NCI-H345 treated with DMSO at 0.1 percent for 48 hours (cell line): Measurements from ENCODE around the gene MAST3.
A peak's percentile ranks its signal among the peaks of the same experiment; 100 is the strongest.
"Not testable (repeated sequence)": the region's sequence is repeated elsewhere in the genome, so short reads cannot be mapped to it uniquely, and the experiment has no call there.

Source experiments
- DNase-seq: peaks from one replicate; lab custom pipeline; 2025; ENCODE audit not compliant: unreplicated experiment; lab: John Stamatoyannopoulos, UW

The MAST3 gene

DNA sequence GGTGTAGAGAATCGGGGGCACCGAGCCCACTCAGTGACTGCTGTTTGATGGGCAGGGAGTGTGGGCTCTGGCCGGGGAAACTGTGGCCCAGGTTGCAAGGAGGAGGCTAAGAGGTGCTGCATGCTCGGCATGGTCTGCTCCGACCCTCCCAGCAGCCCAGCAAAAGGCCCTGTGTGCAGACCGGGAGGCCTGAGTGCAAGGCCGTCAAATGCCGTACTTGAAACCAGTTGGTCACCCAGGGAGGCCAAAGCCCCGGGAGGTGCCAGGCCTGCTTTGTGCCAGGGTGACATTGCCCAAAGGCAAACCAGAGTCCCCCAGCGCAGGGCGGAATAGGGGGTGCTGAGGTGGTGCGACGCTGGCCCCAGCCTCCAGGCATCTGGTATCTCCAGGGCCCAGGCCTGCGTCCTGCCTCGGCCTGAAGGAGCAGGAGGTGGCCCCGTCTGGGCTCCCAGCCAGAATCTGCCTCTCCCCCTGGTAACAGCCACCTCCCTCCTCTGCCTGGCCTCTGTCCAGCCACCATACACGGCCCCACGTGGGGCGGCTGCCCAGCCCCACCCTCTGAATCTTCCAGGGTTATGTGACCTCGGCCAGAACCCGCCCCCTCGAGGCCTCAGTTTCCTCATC is 59.4 kb downstream of the MAST3 start:
- DNase-seq, result peak; percentile 46

DNA sequence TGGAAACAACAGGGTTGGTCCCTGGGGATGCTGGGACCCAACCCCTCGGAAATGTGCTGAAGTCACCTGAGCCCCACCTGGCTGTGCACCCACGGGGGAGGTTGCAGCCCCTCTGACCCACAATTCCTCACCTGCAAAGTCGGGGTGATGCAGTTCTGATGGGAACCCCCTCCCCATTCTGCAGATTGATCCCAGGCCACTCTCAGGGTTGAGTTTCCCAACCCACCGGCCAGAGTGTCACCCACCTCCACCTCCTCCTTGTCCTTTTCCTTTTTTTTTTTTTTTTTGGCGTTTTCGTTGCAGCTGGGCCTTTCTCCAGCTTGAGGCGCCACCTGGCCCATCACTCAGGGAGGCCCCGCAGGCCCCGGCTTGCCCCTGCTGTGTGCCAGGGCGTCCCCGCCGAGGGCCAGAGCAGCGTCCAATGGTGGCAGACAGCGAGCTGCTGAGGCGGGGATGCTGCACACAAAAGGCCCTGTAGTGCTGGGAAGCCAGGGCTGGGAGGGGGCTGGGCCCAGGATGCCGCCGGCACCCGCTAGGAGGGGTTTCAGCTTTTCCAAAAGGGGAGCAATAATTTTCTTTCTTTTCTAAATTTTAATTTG is 60.0 kb downstream of the MAST3 start:
- DNase-seq, result peak; percentile 55

DNA sequence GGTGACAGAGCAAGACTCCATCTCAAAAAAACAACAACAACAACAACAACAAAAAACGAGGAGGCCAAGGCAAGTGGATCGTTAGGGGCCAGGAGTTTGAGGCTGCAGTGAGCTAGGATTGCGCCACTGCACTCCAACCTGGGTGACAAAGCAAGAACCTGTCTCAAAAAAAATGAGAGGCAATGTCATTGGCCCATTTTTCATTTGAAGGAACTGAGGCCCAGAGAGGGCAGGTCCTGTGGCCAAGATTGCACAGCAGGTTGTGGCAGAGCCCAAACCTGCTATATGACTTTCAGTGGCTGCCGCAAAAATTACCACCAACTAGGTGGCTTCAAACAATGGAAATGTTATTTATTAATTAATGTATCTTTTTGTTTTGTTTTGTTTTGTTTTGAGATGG is 60.9 kb downstream of the MAST3 start:
- no peak for DNase-seq

DNA sequence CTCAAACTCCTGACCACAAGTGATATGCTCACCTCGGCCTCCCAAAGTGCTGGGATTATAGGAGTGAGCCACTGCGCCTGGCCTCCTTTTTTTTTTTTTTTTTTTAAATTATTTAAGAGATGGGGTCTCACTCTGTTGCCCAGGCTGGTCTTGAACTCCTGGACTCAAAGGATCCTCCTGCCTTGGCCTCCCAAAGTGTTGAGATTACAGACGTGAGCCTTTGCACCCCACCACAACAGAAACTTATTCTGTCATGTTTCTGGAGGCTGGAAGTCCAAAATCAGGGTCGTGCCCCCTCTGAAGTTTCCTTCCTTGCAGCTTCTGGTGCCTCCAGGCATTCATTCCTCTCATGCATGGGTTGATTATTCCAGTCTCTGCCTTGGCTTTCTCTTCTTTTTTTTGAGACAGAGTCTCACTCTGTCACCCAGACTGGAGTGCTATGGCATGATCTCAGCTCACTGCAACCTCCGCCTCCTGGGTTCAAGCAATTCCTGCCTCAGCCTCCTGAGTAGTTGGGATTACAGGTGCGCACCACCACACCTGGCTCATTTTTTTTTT is 61.6 kb downstream of the MAST3 start:
- not testable (repeated sequence) for DNase-seq

DNA sequence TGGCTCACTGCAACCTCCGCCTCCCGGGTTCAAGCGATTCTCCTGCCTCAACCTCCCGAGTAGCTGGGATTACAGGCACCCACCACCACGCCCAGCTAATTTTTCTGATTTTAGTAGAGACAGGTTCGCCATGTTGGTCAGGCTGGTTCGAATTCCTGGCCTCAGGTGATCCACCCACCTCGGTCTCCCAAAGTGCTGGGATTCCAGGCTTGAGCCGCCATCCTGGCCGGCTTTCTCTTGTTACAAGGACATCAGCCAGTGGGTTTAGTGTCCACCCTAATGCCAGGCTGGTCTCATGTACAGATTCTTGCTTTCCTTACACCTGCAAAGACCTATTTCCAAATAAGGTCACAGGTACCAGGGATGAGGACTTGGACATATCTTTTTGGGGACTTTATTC is 62.2 kb downstream of the MAST3 start:
- no peak for DNase-seq

DNA sequence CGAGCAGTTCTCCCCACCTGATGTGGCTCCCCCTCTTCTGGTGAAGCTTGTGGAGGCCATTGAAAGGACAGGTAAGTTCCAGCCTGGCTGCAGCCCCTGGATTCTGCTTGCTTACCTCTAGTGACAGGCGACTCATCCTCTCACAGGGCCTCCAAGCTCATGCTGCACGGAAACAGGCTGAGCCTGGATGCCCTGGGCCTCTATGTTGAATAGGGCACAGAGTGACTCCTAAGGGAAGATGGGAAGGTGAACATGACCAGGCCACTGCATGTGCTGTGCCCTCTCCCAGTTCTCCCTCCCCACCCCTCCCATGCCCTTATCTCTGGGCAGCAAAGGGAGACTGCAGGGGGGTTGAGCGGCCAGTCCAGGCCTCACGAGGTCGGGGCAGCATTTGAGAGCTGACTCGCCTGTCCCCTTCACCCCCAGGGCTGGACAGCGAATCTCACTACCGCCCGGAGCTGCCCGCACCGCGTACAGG is 63.0 kb downstream of the MAST3 start:
- no peak for DNase-seq

DNA sequence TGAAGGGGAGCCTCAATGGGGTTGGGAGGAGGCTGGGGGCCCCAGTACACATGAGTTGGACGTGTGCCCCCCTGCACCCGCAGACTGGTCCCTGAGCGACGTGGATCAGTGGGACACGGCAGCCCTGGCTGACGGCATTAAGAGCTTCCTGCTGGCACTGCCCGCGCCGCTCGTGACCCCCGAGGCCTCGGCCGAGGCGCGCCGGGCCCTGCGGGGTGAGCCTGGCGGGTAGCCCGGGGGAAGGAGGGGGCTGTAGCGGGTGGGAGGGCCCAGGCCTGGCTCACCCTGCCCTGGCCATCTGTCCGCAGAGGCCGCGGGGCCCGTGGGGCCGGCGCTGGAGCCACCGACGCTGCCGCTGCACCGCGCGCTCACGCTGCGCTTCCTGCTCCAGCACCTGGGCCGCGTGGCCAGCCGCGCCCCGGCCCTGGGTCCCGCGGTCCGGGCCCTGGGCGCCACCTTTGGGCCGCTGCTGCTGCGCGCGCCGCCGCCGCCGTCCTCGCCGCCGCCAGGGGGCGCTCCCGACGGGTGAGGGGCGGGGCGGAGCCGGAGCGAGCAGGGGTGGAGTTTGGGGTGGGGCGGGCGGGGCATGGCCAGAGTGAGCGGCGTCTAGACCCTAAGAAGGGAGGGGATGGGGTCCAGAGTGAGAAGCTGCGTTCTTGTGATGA is 63.5 kb downstream of the MAST3 start:
- DNase-seq, result no peak

DNA sequence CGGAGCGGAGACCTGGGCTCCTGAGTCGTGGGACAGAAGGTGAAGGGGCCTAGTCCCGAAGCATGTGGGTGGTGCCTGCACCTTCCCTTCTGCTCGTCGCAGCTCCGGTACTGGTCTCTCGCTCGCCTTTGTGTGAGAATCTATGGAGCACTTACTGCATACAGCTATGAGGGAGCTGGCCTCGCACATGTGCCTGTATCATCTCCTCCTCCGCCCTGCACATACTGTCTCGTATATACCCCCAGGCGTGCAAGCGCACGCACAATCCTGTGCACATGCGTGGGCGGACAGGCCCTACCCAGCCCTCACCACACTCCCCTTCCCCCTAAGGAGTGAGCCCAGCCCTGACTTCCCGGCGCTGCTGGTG is 64.0 kb downstream of the MAST3 start:
- no peak for DNase-seq

DNA sequence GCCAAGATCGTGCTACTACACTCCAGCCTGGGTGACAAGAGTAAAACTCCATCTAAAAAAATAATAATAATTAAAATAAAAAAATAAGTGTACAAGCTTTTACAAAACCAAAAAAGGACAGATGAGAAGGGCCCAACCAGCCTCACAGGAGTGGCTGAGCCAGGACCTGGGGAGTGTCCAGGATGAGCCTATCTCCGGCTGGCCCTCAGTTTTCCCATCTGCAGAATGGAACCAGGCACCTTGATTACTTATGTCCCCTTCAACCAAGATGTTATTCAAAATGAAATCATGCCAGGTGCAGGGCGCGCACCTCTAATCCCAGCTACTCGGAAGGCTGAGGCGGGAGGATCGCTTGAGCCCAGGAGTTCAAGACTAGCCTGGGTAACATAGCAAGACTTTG is 66.5 kb downstream of the MAST3 start:
- DNase-seq, result no peak

DNA sequence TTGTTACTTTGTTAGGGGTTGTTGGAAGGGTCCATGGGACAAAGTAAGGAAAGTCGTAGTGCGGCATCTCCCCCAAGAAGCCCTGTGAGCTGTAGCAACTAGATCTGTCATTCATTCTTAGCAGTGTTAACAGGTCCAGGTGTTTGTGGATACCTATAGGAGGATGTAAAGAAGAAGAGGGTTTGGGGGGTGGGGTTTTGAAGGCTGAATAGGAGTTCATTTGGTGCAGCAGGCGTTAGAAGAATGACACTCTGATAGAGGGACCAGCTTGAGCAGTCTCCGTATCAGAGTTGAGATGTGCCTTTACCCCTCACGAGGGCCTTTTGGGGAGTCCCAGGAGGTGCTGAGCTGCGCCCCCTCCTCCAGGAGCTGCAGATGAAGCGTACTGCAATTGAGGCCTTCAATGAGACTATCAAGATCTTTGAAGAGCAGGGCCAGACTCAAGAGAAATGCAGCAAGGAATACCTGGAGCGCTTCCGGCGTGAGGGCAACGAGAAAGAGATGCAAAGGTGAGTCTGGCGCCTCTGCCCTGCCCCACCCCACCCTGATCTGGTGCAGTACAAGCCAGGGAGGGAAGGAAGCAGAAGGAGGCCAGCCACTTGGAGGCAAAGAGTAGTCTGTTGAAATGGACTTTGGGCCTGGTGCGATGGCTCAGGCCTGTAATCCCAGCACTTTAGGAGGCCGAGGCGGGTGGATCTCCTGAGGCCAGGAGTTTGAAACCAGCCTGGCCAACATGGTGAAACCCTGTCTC is 68.4 kb downstream of the MAST3 start:
- DNase-seq, result no peak

DNA sequence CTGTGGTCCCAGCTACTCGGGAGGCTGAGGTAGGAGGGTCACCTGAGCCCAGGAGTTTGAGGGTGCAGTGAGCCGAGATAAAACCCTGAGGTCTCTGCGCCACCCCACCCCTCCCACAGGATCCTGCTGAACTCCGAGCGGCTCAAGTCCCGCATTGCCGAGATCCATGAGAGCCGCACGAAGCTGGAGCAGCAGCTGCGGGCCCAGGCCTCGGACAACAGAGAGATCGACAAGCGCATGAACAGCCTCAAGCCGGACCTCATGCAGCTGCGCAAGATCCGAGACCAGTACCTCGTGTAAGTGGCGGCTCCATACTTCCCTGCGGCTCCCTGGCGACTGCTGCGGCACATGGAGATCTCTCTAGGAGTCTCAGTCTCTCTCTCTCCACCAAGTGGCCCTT is 69.4 kb downstream of the MAST3 start:
- no peak for DNase-seq

DNA sequence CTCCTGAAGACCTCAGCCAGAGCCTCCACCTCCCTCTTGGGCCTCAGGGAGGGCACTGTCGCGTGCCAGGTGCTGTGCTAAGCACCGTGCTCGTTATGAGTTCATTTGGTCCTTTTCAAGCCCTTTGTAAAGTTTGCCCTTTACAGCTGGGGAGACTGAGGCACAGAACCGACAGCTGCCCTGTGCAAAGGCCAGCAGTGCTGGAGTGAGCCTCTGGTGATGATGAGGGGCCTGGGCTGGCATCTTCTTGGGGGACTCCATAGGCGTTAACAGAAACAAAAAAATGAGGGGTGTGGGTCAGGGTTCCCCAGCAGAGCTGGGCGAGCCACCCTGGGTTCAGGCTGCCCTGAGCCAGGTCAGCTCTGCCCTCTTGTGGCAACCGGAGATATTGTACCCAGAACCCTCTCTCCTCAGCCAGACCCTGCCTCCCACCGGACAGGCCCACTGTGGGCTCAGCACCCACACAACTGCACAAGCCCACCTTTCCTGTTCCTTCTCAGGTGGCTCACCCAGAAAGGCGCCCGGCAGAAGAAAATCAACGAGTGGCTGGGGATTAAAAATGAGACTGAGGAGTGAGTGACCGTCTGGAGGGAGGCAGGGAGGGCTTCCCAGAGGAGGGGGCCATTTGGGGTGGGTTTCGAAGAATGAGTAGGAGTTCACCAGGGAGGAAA is 70.5 kb downstream of the MAST3 start:
- no peak for DNase-seq

DNA sequence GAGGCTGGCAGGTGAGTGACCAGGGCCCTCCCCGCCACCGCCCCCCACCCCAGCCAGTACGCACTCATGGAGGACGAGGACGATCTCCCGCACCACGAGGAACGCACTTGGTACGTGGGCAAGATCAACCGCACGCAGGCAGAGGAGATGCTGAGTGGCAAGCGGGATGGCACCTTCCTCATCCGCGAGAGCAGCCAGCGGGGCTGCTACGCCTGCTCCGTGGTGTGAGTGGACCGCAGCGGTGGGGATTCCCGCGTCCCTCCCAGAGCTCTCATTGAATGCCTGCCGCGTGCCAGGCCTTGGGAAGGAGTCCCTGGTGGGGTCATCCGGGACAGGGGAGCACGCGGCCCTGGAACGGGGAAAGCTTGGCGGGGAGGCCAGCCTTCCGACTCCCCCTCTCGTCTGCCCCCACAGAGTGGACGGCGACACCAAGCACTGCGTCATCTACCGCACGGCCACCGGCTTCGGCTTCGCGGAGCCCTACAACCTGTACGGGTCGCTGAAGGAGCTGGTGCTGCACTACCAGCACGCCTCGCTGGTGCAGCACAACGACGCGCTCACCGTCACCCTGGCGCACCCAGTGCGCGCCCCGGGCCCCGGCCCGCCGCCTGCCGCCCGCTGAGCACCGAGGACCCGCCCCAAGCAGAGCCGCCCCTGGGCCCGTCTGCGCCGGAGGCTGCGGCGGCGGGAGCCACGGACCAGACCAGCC is 71.2 kb downstream of the MAST3 start:
- no peak for DNase-seq

DNA sequence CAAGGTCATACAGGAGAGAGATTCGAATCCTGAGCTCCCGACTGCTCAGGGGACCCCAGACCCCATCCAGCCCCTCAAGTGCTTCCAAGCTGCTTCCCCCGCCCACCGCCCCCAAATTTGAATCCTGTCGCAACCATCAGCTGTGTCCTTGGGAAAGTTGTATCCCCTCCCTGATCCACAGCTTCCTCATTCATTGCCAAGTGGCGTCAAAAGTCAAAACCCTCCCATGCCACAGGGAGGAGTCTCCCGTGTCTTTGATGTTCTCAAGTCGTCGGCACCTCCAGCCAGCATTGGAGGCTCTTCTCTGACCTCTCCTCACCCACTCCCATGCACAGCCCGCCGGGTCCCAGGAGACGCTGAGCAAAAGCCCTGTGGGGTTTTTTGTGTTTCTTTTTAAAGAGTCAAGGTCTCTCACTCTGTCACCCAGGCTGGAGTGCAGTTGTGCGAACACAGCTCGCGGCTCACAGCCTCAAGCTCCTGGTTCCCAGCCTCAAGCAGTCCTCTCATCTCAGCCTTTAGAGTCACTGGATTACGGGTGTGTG is 73.2 kb downstream of the MAST3 start:
- no peak for DNase-seq

DNA sequence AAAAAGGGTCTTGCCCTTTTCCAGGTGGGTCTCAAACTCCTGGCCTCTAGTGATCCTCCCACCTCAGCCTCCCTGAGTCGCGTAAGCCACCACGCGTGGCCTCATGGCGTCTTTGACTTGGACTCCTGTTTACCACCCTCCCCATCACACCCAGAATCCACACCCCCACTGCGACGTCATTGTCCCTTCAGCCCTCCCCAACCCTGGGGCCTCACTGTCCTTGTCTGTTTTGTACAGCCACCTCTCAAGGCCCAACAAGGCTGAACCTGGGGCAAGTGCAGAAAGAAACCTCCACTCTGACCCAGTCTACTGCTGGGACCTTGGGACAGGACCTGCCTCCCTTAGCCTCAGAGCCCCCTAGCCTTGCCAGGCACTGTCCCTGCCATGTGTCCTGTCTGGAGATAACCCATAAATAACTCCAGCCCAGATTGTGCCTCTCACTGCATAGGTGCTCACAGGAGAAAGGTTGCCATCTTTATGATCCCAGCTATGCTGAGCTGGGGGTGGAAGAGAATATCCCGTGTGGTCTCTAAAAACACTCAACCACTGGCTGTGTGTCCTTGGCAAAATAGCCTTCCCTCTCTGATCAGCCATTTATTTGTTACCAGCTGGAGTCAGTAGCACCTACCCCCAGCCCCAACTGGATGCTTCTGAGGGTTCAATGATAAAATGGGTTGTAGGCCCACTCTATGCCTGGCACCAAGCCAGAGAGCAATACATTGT is 74.2 kb downstream of the MAST3 start:
- DNase-seq, result no peak

DNA sequence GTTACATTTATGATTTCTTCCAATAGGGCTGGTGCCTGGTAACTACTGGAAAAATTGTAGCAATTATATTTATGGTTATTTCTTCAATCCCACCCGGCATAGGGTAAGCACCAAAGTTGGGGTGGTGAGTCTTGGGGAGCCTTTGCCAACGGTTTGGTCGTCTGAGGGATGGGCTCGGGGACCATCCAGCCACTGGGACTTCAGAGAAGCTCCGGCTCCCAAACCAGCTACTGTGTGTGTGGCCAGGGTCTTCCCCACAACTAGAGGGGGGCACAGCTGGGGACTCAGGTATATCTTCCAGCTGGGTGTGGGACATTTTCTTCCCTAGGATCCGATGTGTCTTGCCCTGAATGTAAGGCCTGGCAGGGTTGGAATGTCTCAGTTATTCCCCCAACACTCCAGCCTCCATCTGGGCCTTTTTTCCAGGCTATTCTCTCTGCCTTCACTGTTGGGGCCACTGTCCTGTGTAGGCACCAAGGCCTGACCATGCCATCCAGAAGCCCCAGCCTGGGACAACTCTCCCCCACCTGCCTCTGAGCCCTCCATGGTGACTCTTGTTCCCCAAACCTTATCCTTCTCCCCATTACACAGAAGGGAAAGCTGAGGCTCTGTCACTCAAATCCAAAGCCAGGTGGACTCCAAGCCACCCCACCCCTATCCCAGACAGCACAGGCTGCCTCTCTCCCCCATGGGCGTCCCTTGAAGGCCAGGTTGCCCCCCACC is 74.9 kb downstream of the MAST3 start:
- no peak for DNase-seq

DNA sequence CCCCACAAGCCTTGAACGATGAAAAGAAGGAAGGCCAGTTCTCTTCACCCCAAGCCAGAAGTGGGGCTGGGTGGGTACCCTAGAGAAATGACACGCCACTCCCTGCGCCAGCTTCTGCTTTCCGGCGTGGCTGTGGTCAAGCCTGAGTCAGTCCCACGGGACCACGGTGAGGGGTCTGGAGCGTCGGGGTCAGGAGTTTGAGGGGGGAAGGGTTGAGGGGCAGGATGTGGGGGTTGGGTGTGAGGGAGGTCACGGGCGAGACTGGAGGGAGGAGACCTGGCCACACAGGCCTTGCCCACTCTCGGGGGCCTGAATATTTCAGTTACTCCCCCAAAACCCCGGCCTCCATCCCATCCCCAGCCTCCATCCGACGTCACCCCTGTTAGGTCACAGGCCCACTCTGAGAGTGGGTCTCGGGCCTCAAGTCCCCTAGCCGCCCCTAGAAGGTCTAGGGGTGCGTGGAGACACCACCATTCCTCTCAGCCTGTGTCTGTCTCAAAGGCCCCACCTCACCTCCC is 75.5 kb downstream of the MAST3 start:
- no peak for DNase-seq

DNA sequence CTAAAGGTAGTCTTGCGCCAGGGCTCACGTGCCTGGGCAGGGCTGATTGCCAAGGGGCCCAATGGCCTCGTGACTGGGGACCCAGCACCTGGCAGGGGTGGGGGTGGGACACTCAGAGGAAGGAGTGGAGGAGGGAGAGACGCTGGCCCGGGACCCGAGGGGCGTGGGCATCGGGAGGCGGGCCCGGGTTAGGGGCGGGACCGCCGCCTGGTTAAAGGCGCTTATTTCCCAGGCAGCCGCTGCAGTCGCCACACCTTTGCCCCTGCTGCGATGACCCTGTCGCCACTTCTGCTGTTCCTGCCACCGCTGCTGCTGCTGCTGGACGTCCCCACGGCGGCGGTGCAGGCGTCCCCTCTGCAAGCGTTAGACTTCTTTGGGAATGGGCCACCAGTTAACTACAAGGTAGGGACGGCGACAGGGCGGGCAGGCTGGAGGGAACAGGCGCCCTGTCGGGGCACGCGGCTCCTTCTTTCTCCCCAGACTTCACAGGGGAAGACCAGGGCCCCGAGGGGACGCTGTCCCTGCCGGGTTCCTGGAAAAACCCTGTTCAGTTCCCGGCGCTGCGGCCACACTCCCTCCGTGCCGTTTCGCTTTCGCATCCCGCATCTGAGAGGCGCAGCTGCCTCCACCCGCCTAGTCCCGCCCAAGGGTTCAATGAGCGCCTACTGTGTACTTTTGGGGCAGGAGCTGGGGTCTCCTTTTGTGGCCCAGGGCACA is 76.2 kb downstream of the MAST3 start, which contains the start of gene IFI30:
Gene IFI30, plus strand, starts transcription at position 242 of the 717 bp plus-strand sequence. Its CDS starts 29 bp downstream, at position 271.
- peak; percentile 33 for DNase-seq
